CD4-positive, alpha-beta T cell treated with Interleukin-6 at 100 ng/mL for 8 hours (primary cell): Measurements from ENCODE around the gene CMC4.

ENCODE experiments used
- DNase-seq: peaks from one replicate; pipeline ENCODE4 v3.0.0-alpha.2; 2020; ENCODE audit warnings: mixed read lengths, low spot score

CMC4 gene

GRCh38 chrX:155070975-155071693 is at the start of gene CMC4, which contains the start of the genes BRCC3 and MTCP1:
Gene CMC4 (minus strand): TSS chrX:155071136. CDS start chrX:155064023, 7,113 bp downstream.
Gene BRCC3 (plus strand): TSS chrX:155071508. CDS start chrX:155071528, 20 bp downstream.
Gene MTCP1 (minus strand): TSS chrX:155071136. CDS start chrX:155066010, 5,126 bp downstream.
- DNase-seq, result peak; percentile 77

GRCh38 chrX:155115174-155115819 is 44.4 kb upstream of the CMC4 start:
- no peak for DNase-seq

- DNase-seq, result no peak
Measured at GRCh38 chrX:155113097-155113496, 42.2 kb upstream of the CMC4 start.

GRCh38 chrX:155112171-155112570 is 41.2 kb upstream of the CMC4 start:
- DNase-seq, result no peak

GRCh38 chrX:155108427-155108826 is 37.5 kb upstream of the CMC4 start:
- DNase-seq, result no peak

GRCh38 chrX:155105919-155106318 is 35.0 kb upstream of the CMC4 start:
- DNase-seq, result no peak

GRCh38 chrX:155094468-155095061 is 23.6 kb upstream of the CMC4 start:
- peak; percentile 44 for DNase-seq

GRCh38 chrX:155086961-155087735 is 16.2 kb upstream of the CMC4 start:
- DNase-seq, result no peak

- peak; percentile 29 for DNase-seq
Measured at GRCh38 chrX:155086202-155086840, 15.4 kb upstream of the CMC4 start.

- DNase-seq, result no peak
Measured at GRCh38 chrX:155071694-155072280, 851 bp upstream of the CMC4 start.

- no peak for DNase-seq
Measured at GRCh38 chrX:155070663-155070974, 317 bp downstream of the CMC4 start.

GRCh38 chrX:155070038-155070437 is 898 bp downstream of the CMC4 start:
- no peak for DNase-seq

GRCh38 chrX:155069414-155069813 is 1.5 kb downstream of the CMC4 start:
- DNase-seq, result no peak

GRCh38 chrX:155068165-155068564 is 2.8 kb downstream of the CMC4 start:
- no peak for DNase-seq

GRCh38 chrX:155065035-155065734 is 5.8 kb downstream of the CMC4 start:
- no peak for DNase-seq

- DNase-seq, result no peak
Measured at GRCh38 chrX:155061760-155062159, 9.2 kb downstream of the CMC4 start.

- peak; percentile 46 for DNase-seq
Measured at GRCh38 chrX:155056877-155057792, 13.8 kb downstream of the CMC4 start.

GRCh38 chrX:155056471-155056870 is 14.5 kb downstream of the CMC4 start:
- peak; percentile 14 for DNase-seq

GRCh38 chrX:155055494-155055893 is 15.4 kb downstream of the CMC4 start:
- no peak for DNase-seq

- DNase-seq, result no peak
Measured at GRCh38 chrX:155054255-155054654, 16.7 kb downstream of the CMC4 start.
